Karpas-422 (cell line): ENCODE results near the gene ZNF577. TPM values are rescaled to one million over a fixed set of nuclear protein-coding genes. Genes with fewer than 3 reads are reported as not detected.

ENCODE experiments used
- DNase-seq: peaks from one replicate; pipeline ENCODE4 v3.0.0-alpha.2; 2015
- H2AFZ ChIP-seq: fragments of 200-600 bp; sonication (generic); 2 replicates; pipeline ENCODE4 v1.6.1; 2014; ENCODE audit warnings: antibody characterized with exemption, low read length, mixed read lengths
- H3K27ac ChIP-seq: fragments of 200-600 bp; sonication (generic); 2 replicates; pipeline ENCODE4 v1.5.1; 2014; ENCODE audit warnings: mild to moderate bottlenecking, low read length, moderate library complexity
- H3K27me3 ChIP-seq: fragments of 200-600 bp; sonication (generic); 2 replicates; pipeline ENCODE4 v1.6.1; 2014; ENCODE audit warnings: low read length, mixed read lengths
- H3K36me3 ChIP-seq: fragments of 200-600 bp; sonication (generic); 2 replicates; pipeline ENCODE4 v1.6.1; 2014; ENCODE audit warnings: low read length, mixed read lengths; ENCODE audit not compliant: insufficient read depth
- H3K4me1 ChIP-seq: fragments of 200-600 bp; sonication (generic); 2 replicates; pipeline ENCODE4 v1.6.1; 2014; ENCODE audit warnings: mild to moderate bottlenecking, low read length, mixed read lengths
- H3K4me2 ChIP-seq: fragments of 200-600 bp; sonication (generic); 2 replicates; pipeline ENCODE4 v1.6.1; 2014; ENCODE audit warnings: low read length, low read depth, mild to moderate bottlenecking; ENCODE audit not compliant: poor library complexity, severe bottlenecking
- H3K4me3 ChIP-seq: fragments of 200-600 bp; sonication (generic); 2 replicates; pipeline ENCODE4 v1.5.1; 2014; ENCODE audit warnings: mild to moderate bottlenecking, antibody characterized with exemption, low read length, mixed read lengths
- H3K79me2 ChIP-seq: fragments of 200-600 bp; sonication (generic); 2 replicates; pipeline ENCODE4 v1.6.1; 2014; ENCODE audit warnings: mild to moderate bottlenecking, low read length, mixed read lengths
- H3K9ac ChIP-seq: fragments of 200-600 bp; sonication (generic); 2 replicates; pipeline ENCODE4 v1.6.0; 2014; ENCODE audit warnings: low read length
- H3K9me2 ChIP-seq: fragments of 200-600 bp; sonication (generic), shearing (Covaris generic); replicated peaks from 2 replicates; pipeline ENCODE4 v1.6.0; 2014; ENCODE audit warnings: mild to moderate bottlenecking, low read length, moderate library complexity; ENCODE audit not compliant: insufficient read depth
- H3K9me3 ChIP-seq: fragments of 300-700, 200-600 bp; sonication (generic); 2 replicates; pipeline ENCODE4 v1.6.1; 2014; ENCODE audit warnings: low read length, mixed read lengths
- H4K20me1 ChIP-seq: fragments of 200-600 bp; sonication (generic); 2 replicates; pipeline ENCODE4 v1.6.1; 2014; ENCODE audit warnings: mild to moderate bottlenecking, antibody characterized with exemption, low read length, low read depth; ENCODE audit not compliant: insufficient read depth
- total RNA-seq: library from RNA; depleted of rRNA; stranded (reverse); fragments of >200 nt; shearing (Covaris generic); gene quantifications from 2 replicates; pipeline ENCODE4 v1.2.3, GENCODE V29; 2014; ENCODE audit warnings: low replicate concordance; rRNA removed

The ZNF577 gene
- total RNA-seq, 1 experiment from 2014 or later: 40.0 TPM

- Histone ChIP-seq H3K79me2 (no peaks in the 10 kb centered on the region), H3K4me1 (no peaks in the 10 kb centered on the region), H3K27me3 (no peaks in the 10 kb centered on the region), H3K9me2 (no peaks in the 10 kb centered on the region), H3K9me3 (peaks cover 32% of the 10 kb centered on the region), H3K4me3 (no peak overlapping the region), H2AFZ (no peak overlapping the region), H4K20me1 (no peaks in the 10 kb centered on the region), H3K9ac (no peak overlapping the region), H3K36me3 (no peaks in the 10 kb centered on the region; the same call in 1 of the 2 replicates), H3K27ac (no peak overlapping the region), H3K4me2 (no peak overlapping the region)
- peak; percentile 65 for DNase-seq
Measured at GRCh38 chr19:51830274-51830673, 57.5 kb downstream of the ZNF577 start.

- no peak overlapping the region for H2AFZ ChIP-seq
- peaks cover 28% of the 10 kb centered on the region for H3K9me3 ChIP-seq
- H3K4me1 ChIP-seq: no peaks in the 10 kb centered on the region
- H3K79me2 ChIP-seq: no peaks in the 10 kb centered on the region
- H3K4me3 ChIP-seq: no peak overlapping the region
- H3K27me3 ChIP-seq: peaks cover 6% of the 10 kb centered on the region; the same call in 1 of the 2 replicates
- no peak overlapping the region for H3K4me2 ChIP-seq
- H3K9ac ChIP-seq: no peak overlapping the region
- H3K36me3 ChIP-seq: no peaks in the 10 kb centered on the region; the same call in 1 of the 2 replicates
- no peaks in the 10 kb centered on the region for H3K9me2 ChIP-seq
- DNase-seq: no peak
- no peak overlapping the region for H3K27ac ChIP-seq
- no peaks in the 10 kb centered on the region for H4K20me1 ChIP-seq
Measured at GRCh38 chr19:51824281-51825005, 63.3 kb downstream of the ZNF577 start.

GRCh38 chr19:51822946-51823345 lies 64.8 kb downstream of the ZNF577 start:
- no peak for DNase-seq
- peaks cover 12% of the 10 kb centered on the region; the same call in 1 of the 2 replicates for H3K27me3 ChIP-seq
- H3K9ac ChIP-seq: no peak overlapping the region
- H2AFZ ChIP-seq: no peak overlapping the region
- no peak overlapping the region for H3K27ac ChIP-seq
- H3K4me3 ChIP-seq: no peak overlapping the region
- H3K79me2 ChIP-seq: no peaks in the 10 kb centered on the region
- H3K9me3 ChIP-seq: peaks cover 16% of the 10 kb centered on the region
- H3K9me2 ChIP-seq: no peaks in the 10 kb centered on the region
- no peaks in the 10 kb centered on the region for H3K4me1 ChIP-seq
- no peaks in the 10 kb centered on the region for H4K20me1 ChIP-seq
- H3K36me3 ChIP-seq: no peaks in the 10 kb centered on the region
- H3K4me2 ChIP-seq: no peak overlapping the region

GRCh38 chr19:51822325-51822724 lies 65.4 kb downstream of the ZNF577 start:
- no peaks in the 10 kb centered on the region for H3K9me2 ChIP-seq
- DNase-seq: no peak
- H3K27me3 ChIP-seq: peaks cover 12% of the 10 kb centered on the region; the same call in 1 of the 2 replicates
- no peak overlapping the region for H3K4me2 ChIP-seq
- no peak overlapping the region for H3K4me3 ChIP-seq
- H3K4me1 ChIP-seq: no peaks in the 10 kb centered on the region
- peaks cover 10% of the 10 kb centered on the region; the same call in 1 of the 2 replicates for H3K9me3 ChIP-seq
- no peak overlapping the region for H3K9ac ChIP-seq
- H3K27ac ChIP-seq: no peak overlapping the region
- no peak overlapping the region for H2AFZ ChIP-seq
- H3K79me2 ChIP-seq: no peaks in the 10 kb centered on the region
- no peaks in the 10 kb centered on the region for H3K36me3 ChIP-seq
- no peaks in the 10 kb centered on the region for H4K20me1 ChIP-seq

GRCh38 chr19:51821921-51822320 lies 65.8 kb downstream of the ZNF577 start:
- no peak for DNase-seq
- peaks cover 12% of the 10 kb centered on the region; the same call in 1 of the 2 replicates for H3K27me3 ChIP-seq
- H3K27ac ChIP-seq: no peak overlapping the region
- peaks cover 8% of the 10 kb centered on the region; the same call in 1 of the 2 replicates for H3K9me3 ChIP-seq
- H2AFZ ChIP-seq: no peak overlapping the region
- H3K79me2 ChIP-seq: no peaks in the 10 kb centered on the region
- no peak overlapping the region for H3K4me2 ChIP-seq
- no peaks in the 10 kb centered on the region for H3K36me3 ChIP-seq
- H3K9me2 ChIP-seq: no peaks in the 10 kb centered on the region
- no peaks in the 10 kb centered on the region for H3K4me1 ChIP-seq
- no peaks in the 10 kb centered on the region for H4K20me1 ChIP-seq
- H3K4me3 ChIP-seq: no peak overlapping the region
- no peak overlapping the region for H3K9ac ChIP-seq

GRCh38 chr19:51821456-51821855 lies 66.3 kb downstream of the ZNF577 start:
- DNase-seq: no peak

More at GRCh38 chr19:51821456-51821855, 66.3 kb downstream of the ZNF577 start:
- Histone ChIP-seq H2AFZ (no peak overlapping the region), H3K36me3 (no peaks in the 10 kb centered on the region), H3K79me2 (no peaks in the 10 kb centered on the region), H3K9me3 (peaks cover 8% of the 10 kb centered on the region; the same call in 1 of the 2 replicates), H3K27ac (no peak overlapping the region), H3K4me2 (no peak overlapping the region), H3K9ac (no peak overlapping the region), H3K9me2 (no peaks in the 10 kb centered on the region), H4K20me1 (no peaks in the 10 kb centered on the region), H3K27me3 (peaks cover 12% of the 10 kb centered on the region; the same call in 1 of the 2 replicates), H3K4me1 (no peaks in the 10 kb centered on the region), H3K4me3 (no peak overlapping the region)

Other genes starting within 250 kb of the ZNF577 start
- 1.0 TPM in 1 of 2 replicates, not detected in the other for gene SIGLEC14, start 241.1 kb downstream of the ZNF577 start, total RNA-seq
- 20.7 and 49.8 TPM in 2 replicates for gene SPACA6, start 194.6 kb downstream of the ZNF577 start, total RNA-seq
- gene HAS1, start 164.0 kb downstream of the ZNF577 start, total RNA-seq: not detected in 2 replicates
- 5.8 and 14.8 TPM in 2 replicates for gene FPR1, start 136.1 kb downstream of the ZNF577 start, total RNA-seq
- gene FPR2, start 126.8 kb downstream of the ZNF577 start, total RNA-seq: 0.58 and 7.9 TPM in 2 replicates
- not detected in 2 replicates for gene FPR3, start 92.8 kb downstream of the ZNF577 start, total RNA-seq
- gene ZNF649, start 17.1 kb upstream of the ZNF577 start, total RNA-seq: 14.0 and 14.5 TPM in 2 replicates
- 7.3 and 7.5 TPM in 2 replicates for gene ZNF613, start 39.5 kb upstream of the ZNF577 start, total RNA-seq
- 3.3 and 12.7 TPM in 2 replicates for gene ZNF350, start 98.9 kb upstream of the ZNF577 start, total RNA-seq
- gene ZNF615, start 120.3 kb upstream of the ZNF577 start, total RNA-seq: 9.6 and 11.8 TPM in 2 replicates
- gene ZNF614, start 140.4 kb upstream of the ZNF577 start, total RNA-seq: 9.2 and 14.2 TPM in 2 replicates
- 9.9 and 13.8 TPM in 2 replicates for gene ZNF432, start 160.9 kb upstream of the ZNF577 start, total RNA-seq
- not detected in 2 replicates for gene ZNF841, start 207.8 kb upstream of the ZNF577 start, total RNA-seq